Measurements from ENCODE around the gene CCDC88A. TPM values are rescaled to one million over a fixed set of nuclear protein-coding genes. Genes with fewer than 3 reads are reported as not detected.
A peak's percentile ranks its signal among the peaks of the same experiment; 100 is the strongest.

CCDC88A gene
- total RNA-seq, 1 donor from 2014 or later = 54.9 TPM

- Mint-ChIP-seq H3K4me3 (ENCODE audit: unreplicated experiment) (no peak overlapping the region), H3K4me1 (ENCODE audit: unreplicated experiment) (no peaks in the 10 kb centered on the region), H3K27me3 (ENCODE audit: unreplicated experiment) (no peaks in the 10 kb centered on the region), H3K27ac (ENCODE audit: unreplicated experiment) (no peak overlapping the region), H3K9me3 (ENCODE audit: unreplicated experiment) (no peaks in the 10 kb centered on the region), H3K36me3 (ENCODE audit: unreplicated experiment) (peaks cover 30% of the 10 kb centered on the region)
- no peak for TF ChIP-seq CTCF (IDR thresholded peaks at IDR 0.05)
- no peak for DNase-seq (ENCODE audit: extremely low spot score, unreplicated experiment)
Measured at GRCh38 chr2:55355451-55355850, 64.2 kb downstream of the CCDC88A start.

GRCh38 chr2:55351672-55352071, 68.0 kb downstream of the CCDC88A start:
- TF ChIP-seq CTCF (IDR thresholded peaks at IDR 0.05) = no peak
- no peak for DNase-seq (ENCODE audit: extremely low spot score, unreplicated experiment)
- Mint-ChIP-seq H3K27ac (ENCODE audit: unreplicated experiment) (no peak overlapping the region), H3K4me1 (ENCODE audit: unreplicated experiment) (no peaks in the 10 kb centered on the region), H3K4me3 (ENCODE audit: unreplicated experiment) (no peak overlapping the region), H3K27me3 (ENCODE audit: unreplicated experiment) (no peaks in the 10 kb centered on the region), H3K9me3 (ENCODE audit: unreplicated experiment) (no peaks in the 10 kb centered on the region), H3K36me3 (ENCODE audit: unreplicated experiment) (peaks cover 29% of the 10 kb centered on the region)

DNA sequence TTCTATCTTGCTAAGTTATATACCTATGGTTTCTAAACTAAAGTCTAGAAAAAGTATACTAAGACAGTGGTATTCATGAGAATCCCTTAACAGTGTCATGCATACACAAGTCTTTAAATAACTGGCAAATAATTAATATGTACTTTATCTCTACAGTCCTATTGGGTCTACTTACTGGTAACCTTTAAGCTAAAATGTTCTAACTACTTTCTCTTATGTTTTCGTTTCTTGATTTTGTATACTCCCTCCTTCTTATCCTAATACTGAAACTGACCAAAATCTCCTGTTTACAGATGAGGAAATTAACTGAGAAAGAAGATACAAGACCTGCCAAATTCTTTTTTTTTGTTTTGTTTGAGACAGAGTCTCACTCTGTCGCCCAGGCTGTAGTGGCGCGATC, 74.6 kb downstream of the CCDC88A start:
- no peaks in the 10 kb centered on the region for H3K27me3 Mint-ChIP-seq (ENCODE audit: unreplicated experiment)
- H3K4me3 Mint-ChIP-seq (ENCODE audit: unreplicated experiment) = no peak overlapping the region
- DNase-seq (ENCODE audit: extremely low spot score, unreplicated experiment) = no peak
- no peaks in the 10 kb centered on the region for H3K4me1 Mint-ChIP-seq (ENCODE audit: unreplicated experiment)
- no peaks in the 10 kb centered on the region for H3K9me3 Mint-ChIP-seq (ENCODE audit: unreplicated experiment)
- TF ChIP-seq CTCF (IDR thresholded peaks at IDR 0.05) = no peak
- H3K27ac Mint-ChIP-seq (ENCODE audit: unreplicated experiment) = no peak overlapping the region
- peaks cover 34% of the 10 kb centered on the region for H3K36me3 Mint-ChIP-seq (ENCODE audit: unreplicated experiment)

GRCh38 chr2:55338268-55338667, 81.4 kb downstream of the CCDC88A start:
- TF ChIP-seq CTCF (IDR thresholded peaks at IDR 0.05) = no peak
- no peaks in the 10 kb centered on the region for H3K27me3 Mint-ChIP-seq (ENCODE audit: unreplicated experiment)
- H3K4me1 Mint-ChIP-seq (ENCODE audit: unreplicated experiment) = no peaks in the 10 kb centered on the region
- peaks cover 24% of the 10 kb centered on the region for H3K36me3 Mint-ChIP-seq (ENCODE audit: unreplicated experiment)
- DNase-seq (ENCODE audit: extremely low spot score, unreplicated experiment) = no peak
- no peak overlapping the region for H3K27ac Mint-ChIP-seq (ENCODE audit: unreplicated experiment)
- H3K9me3 Mint-ChIP-seq (ENCODE audit: unreplicated experiment) = no peaks in the 10 kb centered on the region
- H3K4me3 Mint-ChIP-seq (ENCODE audit: unreplicated experiment) = no peak overlapping the region

- Mint-ChIP-seq H3K9me3 (ENCODE audit: unreplicated experiment) (no peaks in the 10 kb centered on the region), H3K27ac (ENCODE audit: unreplicated experiment) (peak overlapping the region; percentile 12), H3K36me3 (ENCODE audit: unreplicated experiment) (peaks cover 29% of the 10 kb centered on the region), H3K27me3 (ENCODE audit: unreplicated experiment) (no peaks in the 10 kb centered on the region), H3K4me3 (ENCODE audit: unreplicated experiment) (no peak overlapping the region), H3K4me1 (ENCODE audit: unreplicated experiment) (no peaks in the 10 kb centered on the region)
- DNase-seq (ENCODE audit: extremely low spot score, unreplicated experiment) = no peak
- no peak for TF ChIP-seq CTCF (IDR thresholded peaks at IDR 0.05)
Measured at GRCh38 chr2:55334728-55335127, 84.9 kb downstream of the CCDC88A start.

All from osteocyte (in vitro differentiated cells).